K562 treated with DMSO at 1 percent for 12 hours (cell line): ENCODE results near the gene GDF2. TPM values are rescaled to one million over a fixed set of nuclear protein-coding genes. Genes with fewer than 3 reads are reported as not detected.

ENCODE experiments used
- total RNA-seq: library from RNA; unstranded; fragments of 300-600 nt; gene quantifications from 2 replicates; pipeline ENCODE4 v1.2.3, GENCODE V29; 2022; ENCODE audit not compliant: insufficient read depth

Gene GDF2
- 1.6 and 3.4 TPM in 2 replicates for total RNA-seq

GRCh38 chr10:47322300-47323061 is at the start of gene GDF2:
Gene GDF2 (plus strand): TSS chr10:47322454. CDS start chr10:47322669, 215 bp downstream.

GRCh38 chr10:47299611-47300428 is 22.4 kb upstream of the GDF2 start, which contains the start of gene GDF10:
Gene GDF10 (plus strand): TSS chr10:47300197. CDS start chr10:47300652, 455 bp downstream.

GRCh38 chr10:47348138-47348651 is 25.9 kb downstream of the GDF2 start, which contains the start of gene RBP3:
Gene RBP3 (plus strand): TSS chr10:47348363. CDS start chr10:47348485, 122 bp downstream.

Other genes starting within 250 kb of the GDF2 start
- not detected in 2 replicates for gene GDF10, start 22.3 kb upstream of the GDF2 start, total RNA-seq
- gene RBP3, start 25.9 kb downstream of the GDF2 start, total RNA-seq, result not detected in 2 replicates
- gene ZNF488, start 61.8 kb downstream of the GDF2 start, total RNA-seq, result not detected in 2 replicates
- gene ANXA8, start 161.7 kb downstream of the GDF2 start, total RNA-seq, result not detected in 2 replicates
- not detected in 2 replicates for gene FAM25G, start 169.2 kb downstream of the GDF2 start, total RNA-seq
- gene AGAP9, start 201.2 kb downstream of the GDF2 start, total RNA-seq, result 1.1 and 9.8 TPM in 2 replicates